ENCODE measurements around the gene C16orf46. TPM values are rescaled to one million over a fixed set of nuclear protein-coding genes. Genes with fewer than 3 reads are reported as not detected.
A peak's percentile ranks its signal among the peaks of the same experiment; 100 is the strongest.

The C16orf46 gene
- total RNA-seq (2016; rRNA removed; fragmentation: Illumina TruSeq; extraction: Trizol) (0.38 and 1.9 TPM in 2 replicates), polyA plus RNA-seq (2011; rRNA removed) (0.39 and 0.55 TPM in 2 replicates), polyA minus RNA-seq (2011; rRNA and poly(A)+ RNA removed; ENCODE audit: low replicate concordance) (not detected in 2 replicates), Bru-seq, nascent RNA (percentile 56 among the genes with signal in this experiment), BruChase-seq, experiment 1, labeled RNA remaining after a 6-hour chase (percentile 88 among the genes with signal in this experiment), BruChase-seq, experiment 2, labeled RNA remaining after a 2-hour chase (percentile 86 among the genes with signal in this experiment)
- total RNA-seq (2016; cell fraction: cytosol; rRNA removed; fragmentation: Illumina TruSeq; extraction: Trizol; ENCODE audit: low read depth) = 0.44 TPM in 1 of 2 replicates, not detected in the other
- 0.56 and 0.58 TPM in 2 replicates for total RNA-seq (2016; cell fraction: insoluble cytoplasmic fraction; rRNA removed; fragmentation: Illumina TruSeq; extraction: Trizol)
- 0.31 and 0.86 TPM in 2 replicates for total RNA-seq (2016; cell fraction: membrane; rRNA removed; fragmentation: Illumina TruSeq; extraction: Trizol)
- total RNA-seq (2016; cell fraction: nucleus; rRNA removed; fragmentation: Illumina TruSeq; extraction: Trizol) = 0.50 and 0.62 TPM in 2 replicates
- 0.36 and 0.47 TPM in 2 replicates for polyA plus RNA-seq (2011; cell fraction: cytosol; rRNA removed)
- 0.11 and 1.4 TPM in 2 replicates for polyA plus RNA-seq (2011; cell fraction: nucleus; rRNA removed)
- polyA plus RNA-seq (2012) = 0.42 and 0.80 TPM in 2 replicates
- 0.33 and 0.52 TPM in 2 replicates for polyA plus RNA-seq (2016; cell fraction: cytosol; fragmentation: Illumina TruSeq; extraction: Trizol; ENCODE audit: low read depth)
- 0.52 and 1.2 TPM in 2 replicates for polyA plus RNA-seq (2016; cell fraction: insoluble cytoplasmic fraction; fragmentation: Illumina TruSeq; extraction: Trizol; ENCODE audit: low read depth)
- polyA plus RNA-seq (2016; cell fraction: membrane; fragmentation: Illumina TruSeq; extraction: Trizol; ENCODE audit: low read depth) = 0.50 and 0.52 TPM in 2 replicates
- 0.32 and 0.67 TPM in 2 replicates for polyA plus RNA-seq (2016; cell fraction: nucleus; fragmentation: Illumina TruSeq; extraction: Trizol; ENCODE audit: insufficient read depth, low read depth)
- 0.70 TPM in 1 of 2 replicates, not detected in the other for polyA minus RNA-seq (2011; cell fraction: cytosol; rRNA and poly(A)+ RNA removed)
- 1.1 and 1.3 TPM in 2 replicates for polyA minus RNA-seq (2011; cell fraction: nucleus; rRNA and poly(A)+ RNA removed)
- long read RNA-seq, experiment 1, partial matches to known transcripts = 0 of 2 reads
- long read RNA-seq, experiment 1, other reads (novel, unspliced or antisense) = 1 of 2 reads
- long read RNA-seq, experiment 2 = 0 reads

GRCh38 chr16:81077076-81077940 lies at the start of gene C16orf46:
C16orf46 (minus strand) TSS chr16:81077238; CDS start chr16:81063955, 13,283 bp downstream.
- H3K4me1 ChIP-seq (ENCODE audit: insufficient read depth, low read length) = peaks cover 15% of the 10 kb centered on the region
- no peaks in the 10 kb centered on the region for H3K9me3 ChIP-seq (ENCODE audit: low read length)
- peak within 1 kb of the TSS; percentile 85 for H3K27ac ChIP-seq (ENCODE audit: extremely low read length, insufficient read depth, low read length)
- H3K79me2 ChIP-seq (ENCODE audit: insufficient read depth, low read length) = no peaks in the 10 kb centered on the region
- in situ Hi-C loops (cut with HindIII; ENCODE audit: extremely low pct_ligation_motif_present, low pct_unique_long_range_greater_than_20kb) (no loop called here), intact Hi-C loops (cut with micrococcal nuclease; ENCODE audit: unreplicated experiment) (loop anchor here (1.0 kb wide), 1 partner anchor 42 kb away; the partner anchor contains the start of gene ATMIN)
- ChIA-PET CTCF (ENCODE audit: low intra/inter-chr PET ratio, low total read pairs) (interaction anchor here (2.0 kb wide), 1 partner anchor 42 kb away, joined by 7 read pairs; the partner anchor contains the start of gene ATMIN), POLR2A (interaction anchor here (0.5 to 2.6 kb wide), 21 partner anchors 8 to 370 kb away, joined by 3 to 21 read pairs (median 5); partner anchors contain the start of genes ATMIN, CENPN and CMC2)
- WGBS (ENCODE audit: low lambda C conversion rate) = 16% methylated on average over 35 of the region's 59 CpGs
- H3K27me3 ChIP-seq (ENCODE audit: control insufficient read depth in 1 of 2, insufficient read depth in 2 of 2, low read length in 2 of 2) = no peaks in the 10 kb centered on the region; a peak in 1 of 5 replicates
- peak within 1 kb of the TSS; percentile 94 for H3K4me2 ChIP-seq (ENCODE audit: low read depth, low read length)
- TSS peak; percentile 94 for BruUV-seq (replicated peaks)
- H3K9ac ChIP-seq (ENCODE audit: insufficient read depth, low read depth, low read length) = peak within 1 kb of the TSS; percentile 88
- peak; percentile 96 for DNase-seq (ENCODE audit: low spot score)
- peak; percentile 80 for FAIRE-seq
- peaks cover 2 to 9% of the 10 kb centered on the region in 2 experiments; a peak in 4 of 5 replicates for H3K36me3 ChIP-seq (replicated peaks in 1 of 2; ENCODE audit: control insufficient read depth in 1 of 2, insufficient read depth in 2 of 2, low read length in 2 of 2)
- no peaks in the 10 kb centered on the region for H4K20me1 ChIP-seq (ENCODE audit: insufficient read depth, low read length)
- peak within 1 kb of the TSS; percentile 43 for H2AFZ ChIP-seq (ENCODE audit: low read length)
- peak within 1 kb of the TSS; percentile 81 to 85 (median 81) for H3K4me3 ChIP-seq (replicated peaks in 1 of 3; ENCODE audit: insufficient read depth in 1 of 3, low read depth in 2 of 3, low read length in 3 of 3)
- peak; percentile 96 for ATAC-seq
- TF ChIP-seq DMAP1 (CRISPR knock-in tag; IDR thresholded peaks at IDR 0.05) = peak; percentile 86; the same call in 1 of the 2 replicates
- TF ChIP-seq ZNF720 (CRISPR knock-in tag; IDR thresholded peaks at IDR 0.05) = no peak
- peak; percentile 94 for TF ChIP-seq ZNF142 (CRISPR knock-in tag; IDR thresholded peaks at IDR 0.05)
- TF ChIP-seq PAF1 (CRISPR knock-in tag; IDR thresholded peaks at IDR 0.05) = no peak
- TF ChIP-seq TIGD3 (CRISPR knock-in tag; IDR thresholded peaks at IDR 0.05; ENCODE audit: borderline replicate concordance) = no peak
- TF ChIP-seq FLYWCH1 (CRISPR knock-in tag; IDR thresholded peaks at IDR 0.05) = no peak
- TF ChIP-seq ZMAT3 (CRISPR knock-in tag; conservative IDR thresholded peaks at IDR 0.05) = peak; percentile 92
- TF ChIP-seq TBX3 (IDR thresholded peaks at IDR 0.05; ENCODE audit: borderline replicate concordance) = peak; percentile 48; the same call in 1 of the 2 replicates
- no peak for TF ChIP-seq JUNB (CRISPR knock-in tag; IDR thresholded peaks at IDR 0.05; ENCODE audit: borderline replicate concordance)

Measured in HepG2 (cell line).